Urothelium cell line (cell line): ENCODE data around the gene SLC35E2B.
"Not testable (repeated sequence)": the region's sequence is repeated elsewhere in the genome, so short reads cannot be mapped to it uniquely, and the experiment has no call there.

Experiments used
- DNase-seq: peaks from one replicate; pipeline ENCODE4 v3.0.0; 2011; ENCODE audit warnings: low spot score, mixed read lengths
- FAIRE-seq: peaks from 2 replicates; lab custom pipeline; 2011; peaks lifted over from hg19 to GRCh38; lab: Jason Lieb, UNC

SLC35E2B gene

DNA sequence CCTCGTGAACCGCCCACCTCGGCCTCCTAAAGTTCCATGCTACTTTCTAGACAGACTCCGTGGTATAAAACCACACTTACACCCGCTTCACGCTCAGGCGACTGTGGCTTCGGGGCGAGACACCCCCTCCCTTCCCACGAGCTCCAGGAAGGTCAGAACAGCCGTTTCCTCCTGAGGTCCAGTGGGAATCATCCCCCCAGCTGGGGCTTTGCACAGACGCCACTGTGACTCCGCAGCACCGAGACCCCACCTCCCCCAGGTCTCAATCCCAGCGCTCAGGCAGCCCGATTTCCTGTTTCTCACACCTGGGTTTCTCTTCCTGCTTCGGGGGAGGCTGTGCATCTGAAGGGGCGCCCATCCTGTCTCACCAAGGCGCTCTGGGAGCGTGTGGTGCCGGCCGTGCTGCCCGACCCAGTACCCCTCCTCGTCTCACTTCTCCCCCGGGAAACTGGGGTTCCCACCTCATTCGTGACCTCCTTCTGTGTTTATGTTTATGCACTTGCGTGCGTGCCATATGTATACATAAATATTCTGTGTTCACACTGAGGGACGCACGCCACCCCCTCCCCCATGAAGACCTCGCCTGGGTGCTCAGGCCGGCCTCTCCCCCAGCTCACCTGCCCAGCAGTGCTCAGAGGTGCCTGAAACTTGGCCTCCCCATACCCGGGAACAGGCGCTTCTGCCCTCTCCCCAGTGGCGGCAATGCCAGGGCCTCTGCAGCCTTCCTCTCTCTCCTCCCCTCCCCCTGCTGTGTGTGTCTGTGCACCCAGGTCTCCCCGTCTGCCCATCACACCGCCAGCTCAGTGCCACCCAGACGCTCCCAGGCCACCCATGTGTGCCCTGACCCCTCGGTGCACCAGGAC lies 14.6 kb downstream of the SLC35E2B start:
- no peak for FAIRE-seq
- DNase-seq = no peak

DNA sequence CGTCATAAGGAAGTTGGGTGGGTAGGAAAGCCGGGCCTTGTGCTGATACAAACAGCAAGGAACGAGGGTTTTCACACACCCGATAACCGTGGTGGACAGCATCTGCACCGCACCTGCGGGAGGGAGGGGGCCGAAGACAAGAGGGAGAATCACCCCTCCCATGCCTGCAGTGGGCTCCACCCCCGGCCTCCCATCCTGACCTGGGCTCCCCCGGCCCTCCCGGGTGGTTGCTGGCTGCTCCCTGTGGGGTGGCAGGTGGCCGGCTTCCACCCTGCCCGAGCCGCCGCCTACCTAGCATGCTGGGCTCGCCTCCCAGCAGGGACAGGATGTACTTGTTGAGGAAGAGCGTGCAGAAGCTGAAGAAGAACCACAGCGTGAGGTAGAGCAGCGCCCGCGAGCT lies 16.5 kb downstream of the SLC35E2B start:
- DNase-seq, FAIRE-seq: not testable (repeated sequence)

DNA sequence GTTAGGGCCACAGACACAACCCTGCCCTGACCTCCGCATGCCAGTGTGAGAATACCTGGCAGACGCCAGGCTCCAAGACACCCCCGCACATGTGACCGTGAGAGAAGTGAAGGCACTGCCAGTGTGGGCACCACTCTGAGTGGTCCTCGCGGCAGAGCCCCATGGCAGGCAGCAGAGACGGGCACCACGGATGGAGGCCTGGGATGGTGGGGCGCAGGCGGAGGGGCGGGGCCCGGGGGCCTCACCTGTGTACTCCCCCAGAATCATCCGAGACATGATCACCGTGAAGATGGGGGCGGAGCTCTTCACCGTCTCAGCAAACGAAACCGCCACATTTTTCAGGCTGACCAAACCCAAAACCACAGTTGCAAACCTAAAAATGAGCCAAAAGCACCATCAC lies 17.4 kb downstream of the SLC35E2B start:
- FAIRE-seq, DNase-seq: not testable (repeated sequence)

DNA sequence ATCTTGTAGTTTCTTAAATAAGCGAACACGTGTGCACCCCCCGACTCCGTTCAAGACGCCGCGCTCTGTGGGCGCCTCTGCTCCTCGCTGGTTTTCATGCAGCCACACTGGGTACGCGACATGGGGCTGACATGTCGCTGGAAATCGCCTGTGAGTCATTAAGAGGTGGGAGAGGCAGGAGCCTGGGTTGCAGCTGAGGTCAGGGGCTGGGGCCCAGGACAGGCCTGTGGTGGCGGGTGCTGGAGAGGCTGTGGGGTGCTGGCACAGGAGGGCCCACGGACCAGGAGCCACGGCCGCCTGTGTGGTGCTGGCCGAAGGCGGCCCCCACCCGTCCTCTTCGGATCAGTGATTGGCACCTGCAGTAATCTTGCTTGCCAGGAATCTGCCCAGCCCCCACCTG lies 17.8 kb downstream of the SLC35E2B start:
- not testable (repeated sequence) for FAIRE-seq, DNase-seq

DNA sequence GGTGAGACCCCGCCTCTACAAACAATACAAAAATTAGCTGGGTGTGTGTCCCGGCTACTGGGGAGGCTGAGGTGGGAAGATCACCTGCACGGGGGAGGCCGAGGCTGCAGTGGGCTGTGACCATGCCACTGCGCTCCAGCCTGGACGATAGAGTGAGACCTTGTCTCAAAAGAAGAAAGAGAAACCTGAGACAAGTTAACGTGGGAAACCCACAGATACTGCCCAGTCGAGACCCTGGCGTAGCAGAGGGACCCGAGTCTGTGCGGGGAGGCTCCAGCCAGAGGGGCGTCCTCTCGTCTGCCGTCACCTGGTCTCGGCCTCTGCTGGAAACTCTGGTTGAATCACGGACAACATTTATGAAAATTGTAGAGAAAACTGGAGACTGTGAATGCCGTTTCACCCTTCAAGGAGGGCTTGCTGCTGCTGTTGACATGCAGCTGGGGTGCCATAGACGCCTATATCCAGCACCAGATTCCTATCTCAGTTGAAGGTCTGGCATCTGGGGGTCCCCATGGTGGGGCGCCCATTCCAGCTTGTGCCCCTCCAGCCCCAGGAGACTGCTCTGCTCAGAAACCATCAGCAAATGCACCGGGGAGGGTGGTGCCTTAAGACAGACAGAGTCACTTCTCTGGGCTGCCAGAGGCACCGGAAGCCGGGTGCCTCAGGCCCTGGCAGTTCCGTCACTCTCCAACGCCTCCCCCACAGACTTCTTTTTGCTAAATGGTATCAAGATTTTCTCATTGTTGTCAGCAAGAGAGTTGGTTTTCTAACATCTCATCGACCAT lies 20.2 kb downstream of the SLC35E2B start:
- FAIRE-seq = no peak
- DNase-seq = no peak

- FAIRE-seq (no peak), DNase-seq (no peak)
These were observed 21.1 kb downstream of the SLC35E2B start for GRCh38 chr1:1671365-1672119.

DNA sequence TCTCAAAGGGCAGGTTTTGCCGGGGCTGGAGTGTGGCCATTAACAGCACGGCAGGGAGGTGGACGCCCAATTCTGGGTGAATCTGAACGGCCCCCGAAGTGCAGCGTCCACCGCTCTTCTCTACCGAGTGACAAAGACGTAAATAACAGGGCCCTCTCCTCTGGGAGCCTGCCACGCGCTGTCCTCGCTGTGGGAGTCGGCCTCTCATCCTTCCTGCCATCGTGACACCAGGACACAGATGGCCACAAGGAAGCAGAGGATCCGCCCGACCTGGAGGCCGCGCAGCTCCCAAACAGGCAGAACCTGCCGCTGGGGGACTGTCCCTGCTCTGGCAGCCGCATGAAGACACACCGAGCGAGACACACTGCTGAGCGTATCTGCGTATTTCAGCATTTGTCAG lies 21.7 kb downstream of the SLC35E2B start:
- no peak for DNase-seq

DNA sequence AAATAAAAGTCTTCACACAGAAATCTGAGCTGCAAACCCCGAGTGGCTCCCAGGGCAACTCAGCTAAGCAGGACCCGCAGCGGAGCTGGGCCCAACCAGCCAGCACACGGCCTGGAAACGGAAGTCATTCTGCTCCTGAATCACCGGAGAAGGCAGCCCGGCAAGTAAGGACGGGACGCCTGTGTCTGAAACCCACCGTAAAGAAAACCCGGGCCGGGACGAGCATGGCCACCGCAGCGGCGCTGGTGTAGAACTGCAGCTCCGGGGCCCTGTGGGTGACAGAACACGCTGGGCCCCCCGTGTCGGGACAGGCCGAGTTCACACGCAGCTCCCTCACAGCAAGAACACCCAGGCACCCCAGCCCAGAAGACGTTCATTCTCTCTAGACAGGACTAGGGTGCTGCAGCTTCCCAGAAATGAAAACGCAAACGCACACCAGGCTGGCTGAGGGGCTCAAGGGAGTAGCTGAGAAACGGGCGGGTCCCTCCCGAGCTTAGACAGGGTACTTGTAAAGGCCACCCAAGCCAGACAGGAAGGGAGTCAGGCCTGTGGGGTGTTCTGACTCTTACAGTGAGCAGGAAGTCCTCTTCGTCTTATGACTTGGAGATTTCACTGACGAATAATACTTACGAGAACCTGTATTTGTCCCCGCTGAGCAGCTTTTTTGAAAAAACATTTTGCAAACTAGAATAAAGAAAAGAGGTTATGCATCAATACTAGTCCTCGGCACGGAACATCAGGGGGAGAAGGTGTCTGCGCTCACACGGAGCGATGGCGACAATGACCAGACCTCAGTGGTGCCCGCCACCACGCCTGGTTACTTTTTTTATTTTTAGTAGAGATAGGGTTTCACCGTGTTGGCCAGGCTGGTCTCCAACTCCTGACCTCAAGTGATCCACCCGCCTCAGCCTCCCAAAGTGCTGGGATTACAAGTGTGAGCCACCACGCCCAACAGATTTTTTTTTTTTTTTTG lies 22.8 kb downstream of the SLC35E2B start:
- FAIRE-seq (no peak), DNase-seq (no peak)

More for the DNA sequence above, 21.7 kb downstream of the SLC35E2B start:
- FAIRE-seq = no peak

- DNase-seq = no peak
- no peak for FAIRE-seq
These were observed 26.1 kb downstream of the SLC35E2B start for GRCh38 chr1:1666526-1666925.

GRCh38 chr1:1665815-1666251 lies 26.8 kb downstream of the SLC35E2B start:
- FAIRE-seq (no peak), DNase-seq (peak; percentile 12)

- no peak for FAIRE-seq
- no peak for DNase-seq
These were observed 27.4 kb downstream of the SLC35E2B start for GRCh38 chr1:1664941-1665814.

GRCh38 chr1:1664318-1664717 lies 28.3 kb downstream of the SLC35E2B start:
- DNase-seq, FAIRE-seq: not testable (repeated sequence)

GRCh38 chr1:1662830-1663560 lies 29.6 kb downstream of the SLC35E2B start:
- DNase-seq, FAIRE-seq: not testable (repeated sequence)

- DNase-seq, FAIRE-seq: not testable (repeated sequence)
These were observed 30.2 kb downstream of the SLC35E2B start for GRCh38 chr1:1662392-1662791.

DNA sequence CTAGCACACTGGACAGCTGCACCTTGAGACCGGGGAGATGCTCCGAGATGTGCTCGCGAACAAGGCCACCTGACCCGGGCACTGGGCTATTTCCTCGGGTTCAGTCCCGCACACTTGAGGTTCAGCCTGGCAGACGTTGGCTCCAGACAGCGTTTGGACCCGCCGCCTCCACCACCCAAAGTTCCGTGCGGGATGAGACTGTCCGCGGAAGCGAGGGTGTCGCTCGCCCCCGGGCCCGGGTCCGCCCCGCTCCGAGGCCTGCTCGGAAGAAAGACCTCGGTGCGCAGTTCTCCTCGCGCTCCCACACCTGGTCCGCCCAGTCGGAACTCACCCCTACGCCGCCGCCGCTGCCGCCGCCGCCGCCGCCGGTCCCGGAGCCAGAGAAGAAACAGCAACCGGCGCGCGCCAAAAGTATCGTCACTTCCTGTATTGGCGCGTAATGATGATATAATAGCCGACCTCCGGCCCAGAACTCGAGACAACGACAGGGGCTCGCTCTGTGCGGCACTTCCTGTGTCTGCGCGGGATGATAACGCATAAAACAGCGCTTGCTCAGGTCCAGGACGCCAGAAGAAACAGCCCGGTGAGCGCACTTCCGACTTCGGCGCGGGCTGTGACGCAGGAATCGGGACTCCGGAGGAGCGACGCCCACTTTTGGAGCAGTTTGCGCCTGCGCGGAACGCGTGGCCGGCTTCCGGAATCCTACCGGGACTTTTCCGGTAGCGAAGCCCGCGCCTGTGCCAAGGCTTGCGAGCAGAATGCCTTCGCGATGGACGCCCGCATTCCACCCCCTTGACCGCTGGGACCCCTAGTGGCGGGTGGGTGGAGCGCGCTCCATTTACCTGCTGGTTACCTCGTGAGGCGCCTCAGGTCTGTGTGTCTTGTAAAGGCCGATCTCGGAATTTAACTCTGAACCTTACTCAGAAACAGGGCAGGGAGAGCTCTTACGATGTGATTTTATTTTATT lies 33.7 kb downstream of the SLC35E2B start, which contains the start of gene CDK11B:
TSS of gene CDK11B (minus strand) at position 422 of the 967 bp plus-strand sequence. CDS start 1,519 bp downstream, outside the sequence.
- not testable (repeated sequence) for FAIRE-seq
- DNase-seq = peak; percentile 87

- not testable (repeated sequence) for DNase-seq, FAIRE-seq
These were observed 44.3 kb downstream of the SLC35E2B start for GRCh38 chr1:1648265-1648664.
